Mucosa of gallbladder (tissue), 1 donor: Measurements from ENCODE around the gene SEC22B. TPM values are rescaled to one million over a fixed set of nuclear protein-coding genes. Genes with fewer than 3 reads are reported as not detected.
"Not testable (repeated sequence)": the region's sequence is repeated elsewhere in the genome, so short reads cannot be mapped to it uniquely, and the experiment has no call there.

ENCODE experiments used
- DNase-seq: peaks from one replicate; pipeline ENCODE4 v3.0.0-alpha.2; 2020; ENCODE audit warnings: low spot score
- total RNA-seq: library from RNA; stranded (reverse); gene quantifications from one replicate; pipeline ENCODE4 v1.2.1, GENCODE V29; 2021
- donor health status: DM: no; HTN: no; CAD: no.

Gene SEC22B
- total RNA-seq, 1 donor from 2014 or later: 28.8 TPM

GRCh38 chr1:120145806-120146205, 30.5 kb downstream of the SEC22B start:
- DNase-seq: not testable (repeated sequence)

GRCh38 chr1:120144626-120145025, 31.7 kb downstream of the SEC22B start:
- DNase-seq: not testable (repeated sequence)

- not testable (repeated sequence) for DNase-seq
Measured at GRCh38 chr1:120144169-120144568, 32.2 kb downstream of the SEC22B start.

GRCh38 chr1:120143334-120143733, 33.0 kb downstream of the SEC22B start:
- DNase-seq: not testable (repeated sequence)

GRCh38 chr1:120142512-120143263, 33.6 kb downstream of the SEC22B start:
- DNase-seq: peak; percentile 39

- DNase-seq: not testable (repeated sequence)
Measured at GRCh38 chr1:120141865-120142264, 34.5 kb downstream of the SEC22B start.

GRCh38 chr1:120140656-120141265, 35.6 kb downstream of the SEC22B start:
- not testable (repeated sequence) for DNase-seq

- DNase-seq: not testable (repeated sequence)
Measured at GRCh38 chr1:120136086-120136485, 40.2 kb downstream of the SEC22B start.

- not testable (repeated sequence) for DNase-seq
Measured at GRCh38 chr1:120133928-120134325, 42.4 kb downstream of the SEC22B start.

GRCh38 chr1:120133228-120133927, 42.9 kb downstream of the SEC22B start:
- no peak for DNase-seq

GRCh38 chr1:120132406-120132763, 43.9 kb downstream of the SEC22B start:
- DNase-seq: not testable (repeated sequence)

- DNase-seq: peak; percentile 86
Measured at GRCh38 chr1:120131611-120132405, 44.5 kb downstream of the SEC22B start.

- DNase-seq: not testable (repeated sequence)
Measured at GRCh38 chr1:120127921-120128320, 48.4 kb downstream of the SEC22B start.

- not testable (repeated sequence) for DNase-seq
Measured at GRCh38 chr1:120126216-120126615, 50.1 kb downstream of the SEC22B start.

GRCh38 chr1:120124628-120125027, 51.7 kb downstream of the SEC22B start:
- not testable (repeated sequence) for DNase-seq

- DNase-seq: not testable (repeated sequence)
Measured at GRCh38 chr1:120123813-120124510, 52.4 kb downstream of the SEC22B start.

- DNase-seq: not testable (repeated sequence)
Measured at GRCh38 chr1:120122262-120122893, 53.9 kb downstream of the SEC22B start.

GRCh38 chr1:120121830-120122229, 54.5 kb downstream of the SEC22B start:
- DNase-seq: not testable (repeated sequence)

- DNase-seq: not testable (repeated sequence)
Measured at GRCh38 chr1:120120525-120120924, 55.8 kb downstream of the SEC22B start.

- DNase-seq: peak; percentile 51
Measured at GRCh38 chr1:120117371-120118177, 58.7 kb downstream of the SEC22B start.
